DOHH2 (cell line): ENCODE results near the gene ZBTB22.
A peak's percentile ranks its signal among the peaks of the same experiment; 100 is the strongest.

Experiments
- H3F3A ChIP-seq: fragments of 200-600 bp; sonication (generic), shearing (Covaris generic); 2 replicates; pipeline ENCODE4 v1.6.0; 2016; ENCODE audit warnings: antibody characterized with exemption, mild to moderate bottlenecking; ENCODE audit not compliant: control insufficient read depth, insufficient read depth
- H3K27ac ChIP-seq: fragments of 200-600 bp; sonication (generic); 2 replicates; pipeline ENCODE4 v1.5.1; 2014; ENCODE audit warnings: low read depth, mild to moderate bottlenecking, low read length, moderate library complexity
- H3K27me3 ChIP-seq: fragments of 200-600 bp; sonication (generic); 2 replicates; pipeline ENCODE4 v1.6.1; 2014; ENCODE audit warnings: mild to moderate bottlenecking, low read length, mixed read lengths; ENCODE audit not compliant: control insufficient read depth
- H3K36me3 ChIP-seq: fragments of 200-600 bp; sonication (generic); 2 replicates; pipeline ENCODE4 v1.6.1; 2014; ENCODE audit warnings: mild to moderate bottlenecking, low read length, moderate library complexity, mixed read lengths; ENCODE audit not compliant: control insufficient read depth
- H3K4me1 ChIP-seq: fragments of 200-600 bp; sonication (generic); 2 replicates; pipeline ENCODE4 v1.6.1; 2014; ENCODE audit warnings: mild to moderate bottlenecking, low read length, mixed read lengths; ENCODE audit not compliant: control insufficient read depth
- H3K4me2 ChIP-seq: fragments of 200-600 bp; sonication (generic); 2 replicates; pipeline ENCODE4 v1.6.0; 2014; ENCODE audit warnings: mild to moderate bottlenecking, low read length, moderate library complexity
- H3K4me3 ChIP-seq: fragments of 200-600 bp; sonication (generic); 2 replicates; pipeline ENCODE4 v1.5.1; 2014; ENCODE audit warnings: mild to moderate bottlenecking, low read length, mixed read lengths
- H3K79me2 ChIP-seq: fragments of 200-600 bp; sonication (generic); 2 replicates; pipeline ENCODE4 v1.6.1; 2014; ENCODE audit warnings: mild to moderate bottlenecking, low read length, mixed read lengths; ENCODE audit not compliant: control insufficient read depth
- H3K9me2 ChIP-seq: fragments of 200-600 bp; sonication (generic); replicated peaks from 2 replicates; pipeline ENCODE4 v1.6.1; 2014; ENCODE audit warnings: mild to moderate bottlenecking, low read length, mixed read lengths; ENCODE audit not compliant: control insufficient read depth
- H3K9me3 ChIP-seq: fragments of 200-600 bp; sonication (generic); 2 replicates; pipeline ENCODE4 v1.6.1; 2014; ENCODE audit warnings: antibody characterized with exemption, low read length, mixed read lengths; ENCODE audit not compliant: control insufficient read depth, insufficient read depth
- H4K20me1 ChIP-seq: fragments of 200-600 bp; sonication (generic); 2 replicates; pipeline ENCODE4 v1.6.0; 2014; ENCODE audit warnings: low read depth, mild to moderate bottlenecking, antibody characterized with exemption, low read length, moderate library complexity; ENCODE audit not compliant: control insufficient read depth, insufficient read depth
- EZH2phosphoT487 ChIP-seq: fragments of 200-600 bp; sonication (generic); IDR thresholded peaks from 2 replicates; pipeline ENCODE4 v1.6.1; 2017; ENCODE audit warnings: borderline replicate concordance, mild to moderate bottlenecking, antibody characterized with exemption, low read length, moderate library complexity, mixed read lengths
- TF ChIP-seq, protein P1 (sequence below): fragments of 200-600 bp; sonication (generic); IDR thresholded peaks from one replicate; pipeline ENCODE4 v1.5.1; 2014; ENCODE audit warnings: antibody characterized with exemption, mild to moderate bottlenecking, low read depth, low read length; ENCODE audit not compliant: poor library complexity, severe bottlenecking

Gene ZBTB22

DNA sequence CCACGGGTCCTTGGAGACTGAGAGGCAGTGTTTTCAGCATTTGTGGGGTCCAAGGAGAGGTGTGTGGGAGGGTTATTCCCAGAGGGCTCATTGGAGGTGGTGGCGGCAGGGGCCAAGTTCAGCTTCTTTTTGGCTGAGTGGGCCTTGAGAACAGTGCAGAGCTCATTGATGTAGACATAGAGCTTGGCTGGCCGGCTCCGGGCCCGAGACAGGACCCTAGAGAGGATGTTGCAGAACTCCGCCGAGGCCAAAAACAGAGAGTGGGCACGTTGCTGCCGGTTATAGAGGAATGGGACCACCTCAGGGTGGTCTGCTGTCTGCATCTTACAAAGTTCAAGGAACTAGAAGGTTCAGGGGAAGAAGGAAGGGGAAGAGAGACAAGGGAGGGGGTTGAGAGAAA lies 3.7 kb upstream of the ZBTB22 start:
- Histone ChIP-seq H3K4me1 (peaks cover 70% of the 10 kb centered on the region), H3K4me2 (peak overlapping the region; percentile 90), H3K4me3 (peak overlapping the region; percentile 85), H3K79me2 (peaks cover 52% of the 10 kb centered on the region), H3F3A (peaks cover 36% of the 10 kb centered on the region), H3K9me3 (no peaks in the 10 kb centered on the region), H3K9me2 (no peaks in the 10 kb centered on the region), H3K36me3 (peaks cover 55% of the 10 kb centered on the region), H3K27me3 (no peaks in the 10 kb centered on the region), H3K27ac (peak overlapping the region; percentile 93), H4K20me1 (0 out of 2 replicates have a peak, but pooled peaks cover 7% of the 10 kb centered on the region)
- TF ChIP-seq, protein P1, sequence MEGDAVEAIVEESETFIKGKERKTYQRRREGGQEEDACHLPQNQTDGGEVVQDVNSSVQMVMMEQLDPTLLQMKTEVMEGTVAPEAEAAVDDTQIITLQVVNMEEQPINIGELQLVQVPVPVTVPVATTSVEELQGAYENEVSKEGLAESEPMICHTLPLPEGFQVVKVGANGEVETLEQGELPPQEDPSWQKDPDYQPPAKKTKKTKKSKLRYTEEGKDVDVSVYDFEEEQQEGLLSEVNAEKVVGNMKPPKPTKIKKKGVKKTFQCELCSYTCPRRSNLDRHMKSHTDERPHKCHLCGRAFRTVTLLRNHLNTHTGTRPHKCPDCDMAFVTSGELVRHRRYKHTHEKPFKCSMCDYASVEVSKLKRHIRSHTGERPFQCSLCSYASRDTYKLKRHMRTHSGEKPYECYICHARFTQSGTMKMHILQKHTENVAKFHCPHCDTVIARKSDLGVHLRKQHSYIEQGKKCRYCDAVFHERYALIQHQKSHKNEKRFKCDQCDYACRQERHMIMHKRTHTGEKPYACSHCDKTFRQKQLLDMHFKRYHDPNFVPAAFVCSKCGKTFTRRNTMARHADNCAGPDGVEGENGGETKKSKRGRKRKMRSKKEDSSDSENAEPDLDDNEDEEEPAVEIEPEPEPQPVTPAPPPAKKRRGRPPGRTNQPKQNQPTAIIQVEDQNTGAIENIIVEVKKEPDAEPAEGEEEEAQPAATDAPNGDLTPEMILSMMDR = no peak
- TF ChIP-seq EZH2phosphoT487 = no peak

DNA sequence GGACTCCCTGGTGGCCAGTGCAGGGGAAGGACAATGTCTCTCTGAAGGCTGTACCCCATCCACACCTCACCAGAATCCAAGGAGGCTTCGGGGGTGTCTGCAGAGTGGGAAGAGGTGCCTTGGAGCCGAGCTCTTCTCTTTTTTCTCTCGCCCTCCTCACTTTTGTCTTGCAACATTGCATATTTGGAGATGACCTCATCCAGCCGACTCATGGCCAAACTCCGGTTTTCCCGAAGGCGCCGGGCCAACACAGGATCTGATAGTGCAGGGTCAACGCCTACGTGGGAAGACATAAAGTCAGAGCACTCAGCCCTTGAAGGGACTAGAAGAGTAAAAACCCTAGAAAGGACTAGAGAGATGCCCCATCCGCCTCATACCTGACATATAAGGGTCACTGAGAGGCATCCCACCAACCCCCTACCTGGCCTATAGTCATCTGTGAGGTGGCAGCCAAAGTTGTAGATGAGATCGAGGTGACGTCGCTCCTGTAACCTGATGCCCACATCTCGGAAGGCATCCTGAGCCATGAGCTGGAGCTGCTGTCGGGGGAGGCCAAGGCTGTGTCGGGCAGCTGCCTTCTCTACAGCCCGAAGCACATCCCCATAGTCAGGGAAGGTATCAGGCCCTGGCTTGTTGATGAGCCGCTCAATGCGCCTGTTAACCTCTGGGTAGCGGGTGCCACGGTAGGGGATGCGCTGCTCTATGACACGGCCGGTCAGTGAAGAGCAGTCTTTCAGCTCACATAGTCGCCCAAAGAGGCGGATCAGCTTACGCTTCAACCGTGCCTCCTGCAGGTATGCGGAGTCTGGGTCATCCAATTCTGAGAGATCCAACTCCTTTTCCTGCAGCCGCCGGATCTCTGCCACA lies 3.0 kb upstream of the ZBTB22 start:
- peak overlapping the region; percentile 90 for H3K4me2 ChIP-seq
- H3K27me3 ChIP-seq = no peaks in the 10 kb centered on the region
- H3K4me1 ChIP-seq = peaks cover 64% of the 10 kb centered on the region
- peaks cover 52% of the 10 kb centered on the region for H3K79me2 ChIP-seq
- TF ChIP-seq, protein P1 = no peak
- no peak for TF ChIP-seq EZH2phosphoT487
- H4K20me1 ChIP-seq = 0 out of 2 replicates have a peak, but pooled peaks cover 7% of the 10 kb centered on the region
- H3K27ac ChIP-seq = peak overlapping the region; percentile 79; the same call in 1 of the 2 replicates
- peak overlapping the region; percentile 85 for H3K4me3 ChIP-seq
- no peaks in the 10 kb centered on the region for H3K9me2 ChIP-seq
- H3K36me3 ChIP-seq = peaks cover 61% of the 10 kb centered on the region
- H3K9me3 ChIP-seq = no peaks in the 10 kb centered on the region
- H3F3A ChIP-seq = peaks cover 36% of the 10 kb centered on the region

DNA sequence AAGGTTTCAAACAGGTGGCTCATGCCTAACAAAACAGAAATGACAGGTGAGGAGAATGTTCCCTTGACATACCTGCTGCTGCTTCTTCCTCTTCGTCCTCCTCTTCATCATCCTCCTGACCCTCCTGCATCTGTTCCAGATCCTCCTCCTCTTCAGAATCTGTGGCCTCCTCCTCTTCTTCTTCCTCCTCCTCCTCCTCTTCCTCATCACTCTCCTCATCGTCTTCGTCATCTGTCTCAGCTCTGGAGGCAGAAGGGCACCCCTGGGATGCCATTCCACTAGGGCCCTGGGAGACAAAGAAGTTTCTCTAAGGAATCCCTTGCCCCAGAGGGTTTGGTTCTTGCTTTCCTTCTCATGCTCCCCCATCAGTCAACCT lies 2.4 kb upstream of the ZBTB22 start:
- 0 out of 2 replicates have a peak, but pooled peaks cover 7% of the 10 kb centered on the region for H4K20me1 ChIP-seq
- peaks cover 52% of the 10 kb centered on the region for H3K79me2 ChIP-seq
- peaks cover 64% of the 10 kb centered on the region for H3K4me1 ChIP-seq
- peak overlapping the region; percentile 90 for H3K4me2 ChIP-seq
- peak overlapping the region; percentile 79 for H3K27ac ChIP-seq
- TF ChIP-seq EZH2phosphoT487 = no peak
- TF ChIP-seq, protein P1 = no peak
- no peaks in the 10 kb centered on the region for H3K9me3 ChIP-seq
- H3F3A ChIP-seq = peaks cover 36% of the 10 kb centered on the region
- H3K9me2 ChIP-seq = no peaks in the 10 kb centered on the region
- no peaks in the 10 kb centered on the region for H3K27me3 ChIP-seq
- H3K4me3 ChIP-seq = peak overlapping the region; percentile 85; the same call in 1 of the 2 replicates
- H3K36me3 ChIP-seq = peaks cover 65% of the 10 kb centered on the region
